ENCODE results near the gene SLC10A1. TPM values are rescaled to one million over a fixed set of nuclear protein-coding genes. Genes with fewer than 3 reads are reported as not detected.

SLC10A1 gene
- total RNA-seq, 1 experiment from 2014 or later = not detected

DNA sequence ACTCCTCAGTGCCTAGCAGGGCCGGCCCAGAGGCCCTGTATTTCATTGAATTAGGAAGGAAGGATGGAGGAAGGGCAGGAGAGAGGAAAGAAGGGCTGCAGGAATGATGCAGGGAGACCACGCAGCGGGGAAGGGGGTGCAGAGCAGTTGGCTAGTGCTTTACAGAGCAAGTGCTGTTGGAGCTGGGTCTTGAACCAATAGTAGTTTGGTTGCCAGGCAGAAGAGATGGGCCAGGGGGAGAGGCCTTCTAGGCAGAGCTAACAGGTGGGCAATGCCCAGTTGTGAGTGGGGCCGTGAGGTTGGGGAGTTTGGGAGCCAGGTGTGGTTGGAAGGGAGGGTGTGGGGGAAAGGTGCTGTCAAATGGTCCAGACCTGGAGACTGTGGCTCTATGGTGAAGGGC lies 69.2 kb downstream of the SLC10A1 start:
- H3K4me3 ChIP-seq (ENCODE audit: low read depth, low read length, poor library complexity, severe bottlenecking) = no peak overlapping the region
- TF ChIP-seq EZH2 (IDR thresholded peaks at IDR 0.05; ENCODE audit: borderline replicate concordance, low read depth, low read length, poor library complexity, severe bottlenecking) = no peak
- TF ChIP-seq, protein P1, sequence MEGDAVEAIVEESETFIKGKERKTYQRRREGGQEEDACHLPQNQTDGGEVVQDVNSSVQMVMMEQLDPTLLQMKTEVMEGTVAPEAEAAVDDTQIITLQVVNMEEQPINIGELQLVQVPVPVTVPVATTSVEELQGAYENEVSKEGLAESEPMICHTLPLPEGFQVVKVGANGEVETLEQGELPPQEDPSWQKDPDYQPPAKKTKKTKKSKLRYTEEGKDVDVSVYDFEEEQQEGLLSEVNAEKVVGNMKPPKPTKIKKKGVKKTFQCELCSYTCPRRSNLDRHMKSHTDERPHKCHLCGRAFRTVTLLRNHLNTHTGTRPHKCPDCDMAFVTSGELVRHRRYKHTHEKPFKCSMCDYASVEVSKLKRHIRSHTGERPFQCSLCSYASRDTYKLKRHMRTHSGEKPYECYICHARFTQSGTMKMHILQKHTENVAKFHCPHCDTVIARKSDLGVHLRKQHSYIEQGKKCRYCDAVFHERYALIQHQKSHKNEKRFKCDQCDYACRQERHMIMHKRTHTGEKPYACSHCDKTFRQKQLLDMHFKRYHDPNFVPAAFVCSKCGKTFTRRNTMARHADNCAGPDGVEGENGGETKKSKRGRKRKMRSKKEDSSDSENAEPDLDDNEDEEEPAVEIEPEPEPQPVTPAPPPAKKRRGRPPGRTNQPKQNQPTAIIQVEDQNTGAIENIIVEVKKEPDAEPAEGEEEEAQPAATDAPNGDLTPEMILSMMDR (conservative IDR thresholded peaks at IDR 0.05; ENCODE audit: low read depth, low read length) = no peak
- no peaks in the 10 kb centered on the region for H3K9me3 ChIP-seq (ENCODE audit: low read depth, low read length, poor library complexity, severe bottlenecking)
- H3K36me3 ChIP-seq (ENCODE audit: insufficient read depth, low read length, poor library complexity, severe bottlenecking) = no peaks in the 10 kb centered on the region
- ChIA-PET POLR2A (ENCODE audit: low non-redundant PET) (no interaction called here), CTCF (interaction anchor here (0.7 to 1.2 kb wide), 2 partner anchors 148 to 185 kb away, joined by 3 read pairs; no protein-coding TSS in a partner anchor)
- no peak overlapping the region for H3K27ac ChIP-seq (ENCODE audit: low read depth, low read length, poor library complexity, severe bottlenecking)
- H3K4me1 ChIP-seq (ENCODE audit: insufficient read depth, low read length, poor library complexity, severe bottlenecking) = peaks cover 3% of the 10 kb centered on the region
- no peak for DNase-seq (ENCODE audit: low spot score)
- no peaks in the 10 kb centered on the region for H3K27me3 ChIP-seq (replicated peaks; ENCODE audit: insufficient read depth, low read depth, low read length, poor library complexity)
- intact Hi-C loops (cut with micrococcal nuclease; ENCODE audit: unreplicated experiment) = loop anchor here (1.0 to 10.0 kb wide), 2 partner anchors 143 to 483 kb away; no protein-coding TSS in a partner anchor
- BruUV-seq (replicated peaks) = no TSS peak

DNA sequence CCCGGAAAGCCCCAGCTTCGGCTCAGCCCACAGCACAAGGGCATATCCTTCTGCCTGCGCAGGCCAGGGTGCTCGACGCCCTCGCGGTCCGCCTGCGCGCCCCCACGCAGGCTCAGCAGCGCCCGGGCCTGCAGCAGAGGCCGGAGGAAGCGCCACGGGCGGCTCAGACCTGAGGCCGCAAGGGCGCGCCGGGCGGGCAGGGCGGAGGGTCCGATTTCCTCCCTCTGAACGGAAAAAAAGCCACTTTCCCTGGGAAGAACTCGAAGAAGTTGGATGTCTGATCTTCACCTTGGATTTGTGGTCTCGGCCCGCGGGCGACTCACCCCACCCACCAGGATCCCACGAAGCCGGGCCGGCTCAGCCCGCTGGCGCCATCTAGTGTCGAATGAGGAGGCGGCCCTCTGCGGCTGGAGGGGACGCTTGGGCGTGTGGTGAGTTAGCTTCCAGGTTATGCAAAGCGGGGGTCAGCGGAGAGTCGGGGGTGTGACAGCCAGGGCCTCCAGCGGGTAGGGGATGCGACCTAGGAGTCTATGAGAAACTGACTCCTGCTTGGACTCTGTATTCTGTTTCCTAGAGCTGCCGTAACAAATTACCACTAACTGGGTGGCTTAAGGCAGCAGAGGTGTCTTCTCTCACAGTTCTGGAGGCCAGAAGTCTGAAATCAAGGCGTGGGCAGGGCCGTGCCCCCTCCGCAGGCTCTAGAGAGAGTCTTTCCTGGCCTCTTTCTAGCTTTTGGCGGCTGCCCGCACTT lies 70.1 kb downstream of the SLC10A1 start:
- intact Hi-C loops (cut with micrococcal nuclease; ENCODE audit: unreplicated experiment) = loop anchor here (1.0 to 10.0 kb wide), 2 partner anchors 142 to 482 kb away; no protein-coding TSS in a partner anchor
- DNase-seq (ENCODE audit: low spot score) = peak; percentile 85
- ChIA-PET POLR2A (ENCODE audit: low non-redundant PET) (no interaction called here), CTCF (interaction anchor here (0.6 to 1.2 kb wide), 5 partner anchors 115 to 147 kb away, joined by 3 to 19 read pairs (median 3); no protein-coding TSS in a partner anchor)
- H3K27ac ChIP-seq (ENCODE audit: low read depth, low read length, poor library complexity, severe bottlenecking) = no peak overlapping the region
- H3K36me3 ChIP-seq (ENCODE audit: insufficient read depth, low read length, poor library complexity, severe bottlenecking) = no peaks in the 10 kb centered on the region
- no peaks in the 10 kb centered on the region for H3K27me3 ChIP-seq (replicated peaks; ENCODE audit: insufficient read depth, low read depth, low read length, poor library complexity)
- peak overlapping the region; percentile 35 for H3K4me3 ChIP-seq (ENCODE audit: low read depth, low read length, poor library complexity, severe bottlenecking)
- BruUV-seq (replicated peaks) = no TSS peak
- H3K9me3 ChIP-seq (ENCODE audit: low read depth, low read length, poor library complexity, severe bottlenecking) = no peaks in the 10 kb centered on the region
- H3K4me1 ChIP-seq (ENCODE audit: insufficient read depth, low read length, poor library complexity, severe bottlenecking) = peaks cover 3% of the 10 kb centered on the region
- no peak for TF ChIP-seq EZH2 (IDR thresholded peaks at IDR 0.05; ENCODE audit: borderline replicate concordance, low read depth, low read length, poor library complexity, severe bottlenecking)
- TF ChIP-seq, protein P1 (conservative IDR thresholded peaks at IDR 0.05; ENCODE audit: low read depth, low read length) = peak; percentile 96

Other genes starting within 250 kb of the SLC10A1 start
- gene CCDC177, start 222.4 kb downstream of the SLC10A1 start, total RNA-seq (2021) = 0.09 TPM in 1 of 2 replicates, not detected in the other
- 9.2 and 13.1 TPM in 2 replicates for gene SUSD6, start 185.6 kb downstream of the SLC10A1 start, total RNA-seq (2021)
- 324 and 338 TPM in 2 replicates for gene SRSF5, start 30.1 kb downstream of the SLC10A1 start, total RNA-seq (2021)
- gene SMOC1, start 82.2 kb upstream of the SLC10A1 start, total RNA-seq (2021) = not detected in 2 replicates

Measured in A673 (cell line).